GM12891 (cell line): ENCODE results near the gene MTSS2.

Source experiments
- DNase-seq: peaks from one replicate; pipeline ENCODE4 v3.0.0; 2011; ENCODE audit warnings: low spot score; ENCODE audit not compliant: insufficient read length
- FAIRE-seq: peaks from 2 replicates; lab custom pipeline; 2011; peaks lifted over from hg19 to GRCh38; lab: Jason Lieb, UNC
- PAX5 ChIP-seq: IDR thresholded peaks from 2 replicates; pipeline ENCODE4 v1.6.1; 2011; ENCODE audit warnings: low read length, moderate library complexity, mild to moderate bottlenecking; ENCODE audit not compliant: insufficient read depth, severe bottlenecking
- POLR2A ChIP-seq: IDR thresholded peaks from 2 replicates; pipeline ENCODE4 v1.6.1; 2011; ENCODE audit warnings: low read depth, low read length, control low read depth
- POLR2AphosphoS5 ChIP-seq: IDR thresholded peaks from 2 replicates; pipeline ENCODE4 v1.6.1; 2011; ENCODE audit warnings: low read depth, low read length, control low read depth
- POU2F2 ChIP-seq: IDR thresholded peaks from 2 replicates; pipeline ENCODE4 v1.6.1; 2011; ENCODE audit warnings: low read depth, mild to moderate bottlenecking, control low read depth, low read length, moderate library complexity
- SPI1 ChIP-seq: IDR thresholded peaks from 2 replicates; pipeline ENCODE4 v1.6.1; 2011; ENCODE audit warnings: low read depth, low read length, control low read depth
- TAF1 ChIP-seq: IDR thresholded peaks from 2 replicates; pipeline ENCODE4 v1.6.1; 2011; ENCODE audit warnings: low read depth, low read length, control low read depth

MTSS2 gene

DNA sequence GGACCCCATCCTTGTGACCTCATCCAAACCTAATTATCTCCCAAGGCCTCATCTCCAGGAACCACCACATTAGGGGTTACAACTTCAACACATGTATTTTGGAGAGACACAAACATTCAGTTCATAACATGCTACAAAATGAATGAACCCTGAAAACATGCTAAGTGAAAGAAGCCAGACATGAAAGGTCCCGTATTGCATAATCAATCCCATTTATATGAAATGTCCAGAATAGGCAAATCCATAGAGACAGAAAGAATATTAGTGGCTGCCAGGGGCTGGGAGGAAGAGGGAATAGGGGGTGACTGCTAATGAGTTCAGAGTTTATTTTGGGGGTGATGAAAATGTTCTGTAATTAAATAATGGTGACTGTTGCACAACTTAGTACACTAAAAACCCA is 43.2 kb downstream of the MTSS2 start:
- FAIRE-seq (no peak), DNase-seq (no peak)
- TF ChIP-seq TAF1, result no peak
- no peak for TF ChIP-seq PAX5
- TF ChIP-seq SPI1, result no peak
- no peak for TF ChIP-seq POLR2AphosphoS5

DNA sequence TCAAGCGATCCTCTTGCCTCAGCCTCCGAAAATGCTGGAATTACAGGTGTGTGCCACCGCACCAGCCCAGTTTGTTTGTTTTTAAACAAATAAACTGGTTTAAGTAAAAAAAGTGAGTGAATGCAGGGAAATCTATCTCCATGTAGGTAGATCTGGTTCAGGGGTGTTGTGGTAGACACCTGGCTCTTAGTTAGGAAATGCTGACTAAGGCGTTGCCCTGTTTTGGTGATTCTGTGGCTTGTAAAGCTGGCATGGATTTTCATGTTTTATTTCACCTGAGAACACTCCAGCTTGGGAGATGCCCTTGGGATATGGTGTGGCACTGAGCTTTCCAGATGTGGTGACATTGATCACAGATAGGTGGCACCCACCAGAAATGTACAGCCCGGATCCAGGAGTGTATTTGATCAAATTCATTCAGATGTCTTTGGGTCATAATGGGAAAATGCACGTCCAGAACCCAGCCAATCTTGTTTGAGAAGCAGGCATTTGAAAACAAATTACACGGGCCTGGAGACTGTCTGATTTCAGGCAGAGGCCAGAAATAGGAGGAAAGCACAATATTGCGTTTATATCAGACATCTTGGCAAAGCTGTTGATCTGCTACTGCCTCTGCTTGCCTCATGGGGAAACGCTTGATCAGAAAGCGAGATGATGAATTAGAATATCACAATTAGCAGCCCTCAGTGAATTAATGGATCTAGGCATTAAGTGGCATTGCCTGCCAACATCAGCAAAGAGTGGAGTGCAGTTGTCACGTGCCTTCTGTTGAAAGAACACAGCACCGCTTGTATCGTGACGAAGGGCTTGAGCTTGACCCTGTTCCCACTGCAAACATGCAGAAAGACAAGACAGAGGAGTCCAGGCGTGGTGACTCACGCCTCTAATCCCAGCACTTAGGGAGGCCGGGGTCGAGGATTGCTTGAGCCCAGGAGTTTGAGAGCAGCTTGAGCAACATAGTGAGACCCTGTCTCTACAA is 46.8 kb downstream of the MTSS2 start:
- TF ChIP-seq TAF1, result no peak
- TF ChIP-seq PAX5, result no peak
- TF ChIP-seq POLR2A, result no peak
- no peak for TF ChIP-seq POU2F2
- TF ChIP-seq SPI1, result no peak
- TF ChIP-seq POLR2AphosphoS5, result no peak
- FAIRE-seq, result no peak
- DNase-seq, result no peak
